ENCODE results near the gene GSTT2B.
"Not testable (repeated sequence)": the region's sequence is repeated elsewhere in the genome, so short reads cannot be mapped to it uniquely, and the experiment has no call there.

The GSTT2B gene

DNA sequence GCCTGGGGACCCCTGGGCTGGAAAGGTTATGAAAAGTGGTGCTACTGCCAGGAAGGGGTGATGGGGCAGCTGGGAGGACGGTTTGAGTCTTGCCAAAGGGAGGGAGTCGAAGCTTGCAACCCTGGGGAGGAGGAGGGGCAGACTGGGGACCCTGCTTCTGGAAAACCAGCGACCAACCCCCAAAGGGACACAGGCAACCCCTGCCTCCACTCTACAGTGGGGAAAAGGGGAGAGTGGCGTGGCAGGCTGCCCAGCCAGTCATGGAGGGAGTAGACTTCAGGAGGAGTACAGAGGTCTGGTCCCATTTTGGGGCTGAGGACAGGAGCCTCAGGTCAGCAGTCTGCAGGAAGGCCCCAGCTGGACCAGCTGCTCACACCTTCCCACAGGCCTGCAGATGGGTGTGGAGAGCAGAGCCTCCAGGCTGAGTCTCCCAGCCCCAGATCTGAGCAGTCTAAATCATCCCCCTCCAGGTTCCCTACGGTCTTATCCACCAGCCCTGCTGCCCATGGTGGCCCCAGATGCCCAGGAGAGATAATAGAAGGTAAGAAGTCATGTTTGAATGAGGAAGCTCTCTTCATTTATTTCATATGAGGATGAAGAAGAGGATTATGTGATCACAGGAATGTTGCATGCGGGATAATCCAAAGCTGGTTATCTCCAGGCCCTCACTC, 10.0 kb upstream of the GSTT2B start:
- no peak for DNase-seq (ENCODE audit: low spot score)
- Mint-ChIP-seq H3K9me3 (no peaks in the 10 kb centered on the region), H3K36me3 (ENCODE audit: low read depth) (peaks cover 23% of the 10 kb centered on the region), H3K27me3 (ENCODE audit: low read depth) (no peaks in the 10 kb centered on the region), H3K4me1 (ENCODE audit: low read depth) (peaks cover 21% of the 10 kb centered on the region), H3K27ac (peak overlapping the region; percentile 19), H3K4me3 (peak overlapping the region; percentile 7)

DNA sequence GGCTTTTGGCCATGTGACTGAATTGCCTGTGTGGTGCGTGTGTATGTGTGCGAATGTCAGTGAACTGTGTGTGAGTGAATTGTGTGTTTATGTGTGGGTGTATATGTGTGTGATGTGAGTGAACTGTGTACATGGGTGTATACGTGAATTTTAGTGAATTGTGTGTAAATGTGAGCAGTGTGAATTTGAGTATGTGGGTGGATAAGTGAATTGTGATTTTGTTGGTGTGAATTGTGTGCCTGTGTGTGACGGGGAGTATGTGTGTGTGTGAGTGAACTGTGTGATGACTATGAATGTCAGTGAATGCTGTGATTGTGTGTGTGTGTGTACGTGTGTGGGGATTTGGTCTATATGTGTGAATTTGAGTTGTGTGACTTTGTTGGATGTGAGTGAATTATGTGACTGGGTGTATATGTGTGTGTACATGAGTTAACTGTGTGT, 9.2 kb upstream of the GSTT2B start:
- Mint-ChIP-seq H3K27ac (no peak overlapping the region), H3K9me3 (no peaks in the 10 kb centered on the region), H3K4me3 (peak overlapping the region; percentile 1), H3K4me1 (ENCODE audit: low read depth) (peaks cover 21% of the 10 kb centered on the region), H3K27me3 (ENCODE audit: low read depth) (no peaks in the 10 kb centered on the region), H3K36me3 (ENCODE audit: low read depth) (peaks cover 23% of the 10 kb centered on the region)
- DNase-seq (ENCODE audit: low spot score) = no peak

GRCh38 chr22:23969071-23969470, 8.1 kb upstream of the GSTT2B start:
- no peak for DNase-seq (ENCODE audit: low spot score)
- no peaks in the 10 kb centered on the region for H3K9me3 Mint-ChIP-seq
- peaks cover 21% of the 10 kb centered on the region for H3K4me1 Mint-ChIP-seq (ENCODE audit: low read depth)
- peak overlapping the region; percentile 39 for H3K4me3 Mint-ChIP-seq
- no peak overlapping the region for H3K27ac Mint-ChIP-seq
- peaks cover 23% of the 10 kb centered on the region for H3K36me3 Mint-ChIP-seq (ENCODE audit: low read depth)
- H3K27me3 Mint-ChIP-seq (ENCODE audit: low read depth) = no peaks in the 10 kb centered on the region

GRCh38 chr22:23966568-23966967, 5.6 kb upstream of the GSTT2B start, which contains the start of gene DDTL:
Gene DDTL (plus strand): TSS chr22:23966888. CDS start chr22:23966915, 27 bp downstream.
- peaks cover 19% of the 10 kb centered on the region for H3K36me3 Mint-ChIP-seq (ENCODE audit: low read depth)

GRCh38 chr22:23966094-23966493, 5.1 kb upstream of the GSTT2B start:
- peaks cover 14% of the 10 kb centered on the region for H3K36me3 Mint-ChIP-seq (ENCODE audit: low read depth)
- H3K27me3 Mint-ChIP-seq (ENCODE audit: low read depth); H3K4me3 Mint-ChIP-seq; H3K9me3 Mint-ChIP-seq; H3K27ac Mint-ChIP-seq; DNase-seq (ENCODE audit: low spot score): not testable (repeated sequence)
- H3K4me1 Mint-ChIP-seq (ENCODE audit: low read depth) = peaks cover 14% of the 10 kb centered on the region

More at GRCh38 chr22:23966568-23966967, 5.6 kb upstream of the GSTT2B start, which contains the start of gene DDTL:
- H3K9me3 Mint-ChIP-seq; H3K4me3 Mint-ChIP-seq; DNase-seq (ENCODE audit: low spot score); H3K27ac Mint-ChIP-seq; H3K27me3 Mint-ChIP-seq (ENCODE audit: low read depth): not testable (repeated sequence)
- H3K4me1 Mint-ChIP-seq (ENCODE audit: low read depth) = peaks cover 17% of the 10 kb centered on the region

- DNase-seq (ENCODE audit: low spot score) = peak; percentile 64
- H3K27ac Mint-ChIP-seq; H3K9me3 Mint-ChIP-seq; H3K27me3 Mint-ChIP-seq (ENCODE audit: low read depth); H3K4me3 Mint-ChIP-seq; H3K4me1 Mint-ChIP-seq (ENCODE audit: low read depth); H3K36me3 Mint-ChIP-seq (ENCODE audit: low read depth): not testable (repeated sequence)
Observed at GRCh38 chr22:23956301-23956900, 4.6 kb downstream of the GSTT2B start.

GRCh38 chr22:23955886-23956285, 5.1 kb downstream of the GSTT2B start:
- not testable (repeated sequence) for H3K4me3 Mint-ChIP-seq; H3K27me3 Mint-ChIP-seq (ENCODE audit: low read depth); H3K4me1 Mint-ChIP-seq (ENCODE audit: low read depth); H3K9me3 Mint-ChIP-seq; DNase-seq (ENCODE audit: low spot score); H3K36me3 Mint-ChIP-seq (ENCODE audit: low read depth); H3K27ac Mint-ChIP-seq

DNA sequence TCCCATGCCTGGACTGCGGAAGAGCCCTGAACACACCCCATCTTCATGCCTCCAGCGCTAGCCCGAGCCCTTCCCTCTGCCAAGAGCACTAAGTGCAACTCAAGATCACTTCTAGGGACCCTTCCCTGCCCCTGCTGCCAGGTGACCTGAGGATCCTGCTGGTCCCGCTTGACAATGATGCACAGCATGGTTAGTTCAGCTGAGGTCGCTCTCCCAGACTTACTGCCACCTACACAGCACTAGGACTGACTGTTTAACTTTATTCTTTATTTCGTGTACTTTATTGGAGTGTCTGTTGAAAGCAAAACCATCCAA, 6.0 kb downstream of the GSTT2B start:
- not testable (repeated sequence) for H3K36me3 Mint-ChIP-seq (ENCODE audit: low read depth); DNase-seq (ENCODE audit: low spot score); H3K27me3 Mint-ChIP-seq (ENCODE audit: low read depth); H3K9me3 Mint-ChIP-seq; H3K27ac Mint-ChIP-seq; H3K4me1 Mint-ChIP-seq (ENCODE audit: low read depth); H3K4me3 Mint-ChIP-seq

- H3K4me3 Mint-ChIP-seq; DNase-seq (ENCODE audit: low spot score); H3K27ac Mint-ChIP-seq; H3K27me3 Mint-ChIP-seq (ENCODE audit: low read depth); H3K4me1 Mint-ChIP-seq (ENCODE audit: low read depth); H3K9me3 Mint-ChIP-seq; H3K36me3 Mint-ChIP-seq (ENCODE audit: low read depth): not testable (repeated sequence)
Observed at GRCh38 chr22:23954193-23954990, 6.6 kb downstream of the GSTT2B start.

GRCh38 chr22:23953485-23953884, 7.5 kb downstream of the GSTT2B start:
- not testable (repeated sequence) for H3K4me1 Mint-ChIP-seq (ENCODE audit: low read depth); H3K27me3 Mint-ChIP-seq (ENCODE audit: low read depth); H3K36me3 Mint-ChIP-seq (ENCODE audit: low read depth); H3K27ac Mint-ChIP-seq; H3K9me3 Mint-ChIP-seq; DNase-seq (ENCODE audit: low spot score); H3K4me3 Mint-ChIP-seq

GRCh38 chr22:23952794-23953405, 8.1 kb downstream of the GSTT2B start:
- not testable (repeated sequence) for H3K4me1 Mint-ChIP-seq (ENCODE audit: low read depth); H3K27me3 Mint-ChIP-seq (ENCODE audit: low read depth); H3K9me3 Mint-ChIP-seq; DNase-seq (ENCODE audit: low spot score); H3K27ac Mint-ChIP-seq; H3K36me3 Mint-ChIP-seq (ENCODE audit: low read depth); H3K4me3 Mint-ChIP-seq

DNA sequence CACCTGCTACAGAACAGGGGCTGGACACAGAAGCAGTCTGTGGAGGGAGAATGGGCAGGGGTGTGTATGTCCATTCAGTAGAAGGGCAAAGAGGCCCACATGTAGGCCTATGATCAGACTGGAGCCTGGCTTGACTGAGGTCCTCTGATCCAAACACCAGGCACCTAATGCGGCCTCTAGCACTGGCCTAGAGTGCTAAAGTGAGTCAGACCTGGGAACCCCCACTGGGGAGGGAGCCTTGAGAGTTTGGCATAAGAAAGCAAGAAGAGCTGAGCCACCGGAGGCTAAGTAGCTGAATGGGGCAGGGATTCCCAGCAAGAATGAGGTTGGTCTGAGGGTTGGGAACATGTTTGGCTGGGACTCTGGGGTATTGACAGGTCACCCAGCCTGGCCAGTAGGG, 9.6 kb downstream of the GSTT2B start:
- not testable (repeated sequence) for H3K4me3 Mint-ChIP-seq; H3K9me3 Mint-ChIP-seq; H3K27ac Mint-ChIP-seq; H3K27me3 Mint-ChIP-seq (ENCODE audit: low read depth); H3K4me1 Mint-ChIP-seq (ENCODE audit: low read depth); DNase-seq (ENCODE audit: low spot score); H3K36me3 Mint-ChIP-seq (ENCODE audit: low read depth)

GRCh38 chr22:23949764-23950163, 11.2 kb downstream of the GSTT2B start:
- not testable (repeated sequence) for H3K4me3 Mint-ChIP-seq, H3K27ac Mint-ChIP-seq

GRCh38 chr22:23947391-23947790, 13.6 kb downstream of the GSTT2B start:
- not testable (repeated sequence) for H3K4me1 Mint-ChIP-seq (ENCODE audit: low read depth); DNase-seq (ENCODE audit: low spot score); H3K36me3 Mint-ChIP-seq (ENCODE audit: low read depth); H3K27ac Mint-ChIP-seq; H3K9me3 Mint-ChIP-seq; H3K4me3 Mint-ChIP-seq
- peaks cover 14% of the 10 kb centered on the region for H3K27me3 Mint-ChIP-seq (ENCODE audit: low read depth)

More at GRCh38 chr22:23949764-23950163, 11.2 kb downstream of the GSTT2B start:
- not testable (repeated sequence) for H3K27me3 Mint-ChIP-seq (ENCODE audit: low read depth); H3K36me3 Mint-ChIP-seq (ENCODE audit: low read depth); DNase-seq (ENCODE audit: low spot score); H3K4me1 Mint-ChIP-seq (ENCODE audit: low read depth); H3K9me3 Mint-ChIP-seq

Measured in T-helper 2 cell treated with Interferon-gamma antibody and Interleukin-4, amounts not matched to agents 5 μg/mL and 100 μg/mL, for 36 hours (primary cell).